ENCODE data around the gene PET117. TPM values are rescaled to one million over a fixed set of nuclear protein-coding genes. Genes with fewer than 3 reads are reported as not detected.
"Not testable (repeated sequence)": the region's sequence is repeated elsewhere in the genome, so short reads cannot be mapped to it uniquely, and the experiment has no call there.

Gene PET117, protein sequence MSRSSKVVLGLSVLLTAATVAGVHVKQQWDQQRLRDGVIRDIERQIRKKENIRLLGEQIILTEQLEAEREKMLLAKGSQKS
- 14.9 and 19.0 TPM in 2 replicates for total RNA-seq

DNA sequence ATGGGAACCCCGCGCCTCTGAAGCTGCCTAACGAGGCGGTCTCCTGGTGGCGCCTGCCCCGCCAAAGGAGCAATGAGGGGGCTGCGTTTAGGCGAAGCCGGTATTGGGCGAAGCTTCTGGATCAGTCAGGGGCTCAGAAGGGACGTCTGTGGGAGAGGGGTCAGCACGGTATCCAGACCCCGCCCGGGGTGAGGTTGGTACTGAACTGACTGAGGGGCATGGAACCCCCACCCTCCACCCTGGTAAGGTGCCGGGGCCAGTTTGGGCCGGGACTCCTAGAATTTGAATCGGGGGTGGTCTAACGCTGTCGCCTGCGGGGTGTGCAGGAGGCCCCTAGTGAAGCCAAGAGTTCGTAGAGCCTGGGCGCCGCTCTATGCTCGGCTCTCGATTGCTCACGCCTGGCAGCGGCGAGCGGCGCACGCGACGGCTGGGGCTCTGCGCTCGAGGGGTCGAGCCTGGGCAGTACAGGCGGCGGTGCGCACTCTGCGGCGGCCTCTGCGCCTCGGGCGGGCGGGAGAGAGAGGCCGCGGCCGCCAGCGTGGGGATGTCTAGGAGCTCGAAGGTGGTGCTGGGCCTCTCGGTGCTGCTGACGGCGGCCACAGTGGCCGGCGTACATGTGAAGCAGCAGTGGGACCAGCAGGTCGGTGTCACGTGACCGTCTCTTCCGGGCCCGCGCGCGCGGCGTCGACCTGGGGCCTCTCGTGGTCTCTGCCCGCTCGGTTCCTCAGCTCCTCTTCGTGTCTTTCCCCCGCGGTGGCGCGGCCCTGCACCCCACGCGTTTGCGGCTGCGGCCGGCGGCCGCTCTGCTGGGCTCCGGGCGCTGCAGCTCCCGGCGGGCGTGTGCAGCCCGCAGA, at the start of gene PET117, which contains the start of gene KAT14:
PET117 (plus strand) TSS at position 452 of the 854 bp plus-strand sequence; CDS start at position 545, 93 bp downstream.
KAT14 (plus strand) TSS at position 452 of the 854 bp plus-strand sequence. CDS start 4,798 bp downstream, outside the sequence.
- peak; percentile 45 for DNase-seq (ENCODE audit: low read depth)

- DNase-seq (ENCODE audit: low read depth) = not testable (repeated sequence)
Measured at GRCh38 chr20:18088298-18088697, 49.4 kb upstream of the PET117 start.

- DNase-seq (ENCODE audit: low read depth) = not testable (repeated sequence)
Measured at GRCh38 chr20:18088841-18089240, 48.8 kb upstream of the PET117 start.

DNA sequence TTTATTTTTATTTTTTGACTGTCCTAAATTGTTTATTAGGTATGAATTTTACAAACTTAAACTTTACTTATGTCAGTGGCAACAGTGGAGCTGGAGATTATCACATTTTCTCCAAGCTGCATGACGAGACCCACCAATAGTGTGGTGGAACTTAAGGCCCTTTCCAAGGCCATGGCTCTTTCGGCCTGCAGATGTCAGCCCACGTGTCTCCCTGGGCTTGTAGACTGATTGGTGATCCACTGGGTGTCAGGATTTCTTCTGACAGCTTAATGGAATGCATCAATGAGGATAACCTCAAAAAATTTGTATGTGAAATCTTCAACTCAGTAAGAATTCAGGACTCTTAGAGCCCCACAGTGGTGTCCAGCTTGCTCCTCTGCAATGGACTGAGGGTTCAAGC, 47.6 kb upstream of the PET117 start:
- no peak for DNase-seq (ENCODE audit: low read depth)

- DNase-seq (ENCODE audit: low read depth) = no peak
Measured at GRCh38 chr20:18090477-18090876, 47.2 kb upstream of the PET117 start.

- no peak for DNase-seq (ENCODE audit: low read depth)
Measured at GRCh38 chr20:18091623-18092022, 46.0 kb upstream of the PET117 start.

DNA sequence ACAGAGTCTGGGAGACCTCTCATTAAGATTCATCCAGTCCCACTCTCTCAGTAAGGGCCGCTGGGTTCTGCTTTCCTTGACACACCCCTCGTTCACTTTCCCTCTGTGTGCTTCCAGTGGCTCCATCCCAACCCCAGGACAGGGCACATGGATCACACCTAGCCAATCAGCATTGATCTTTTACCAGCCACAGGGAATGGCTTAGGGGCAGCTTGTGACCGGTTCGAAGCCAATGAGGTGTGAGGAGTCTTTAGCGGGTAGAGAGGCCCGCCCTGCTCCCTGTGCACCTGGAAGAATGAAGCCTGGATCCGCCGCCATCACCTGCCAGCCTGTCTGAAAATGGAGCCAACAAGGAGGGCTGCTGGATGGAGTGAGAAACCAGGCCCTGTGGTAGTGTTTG, 44.8 kb upstream of the PET117 start:
- no peak for DNase-seq (ENCODE audit: low read depth)

DNA sequence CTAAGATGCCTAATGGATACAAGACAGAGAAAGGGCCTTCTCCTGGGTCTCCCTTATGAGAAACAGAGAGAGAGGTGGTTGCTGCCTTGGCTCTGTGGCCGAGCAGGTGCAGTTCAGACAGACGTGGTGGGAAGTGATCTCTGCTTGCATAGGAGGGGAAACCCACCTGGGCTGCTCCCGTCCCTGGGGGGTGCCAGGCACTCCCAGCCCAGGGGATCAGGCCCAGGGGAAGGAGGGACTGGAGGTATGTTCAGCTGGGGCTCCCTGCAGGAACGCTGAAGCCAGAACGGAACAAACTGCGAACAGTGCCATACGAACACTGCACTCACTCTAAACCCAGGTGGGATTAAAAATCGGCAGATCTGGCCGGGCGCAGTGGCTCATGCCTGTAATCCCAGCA, 44.3 kb upstream of the PET117 start:
- no peak for DNase-seq (ENCODE audit: low read depth)

GRCh38 chr20:18094191-18094590, 43.5 kb upstream of the PET117 start:
- no peak for DNase-seq (ENCODE audit: low read depth)

DNA sequence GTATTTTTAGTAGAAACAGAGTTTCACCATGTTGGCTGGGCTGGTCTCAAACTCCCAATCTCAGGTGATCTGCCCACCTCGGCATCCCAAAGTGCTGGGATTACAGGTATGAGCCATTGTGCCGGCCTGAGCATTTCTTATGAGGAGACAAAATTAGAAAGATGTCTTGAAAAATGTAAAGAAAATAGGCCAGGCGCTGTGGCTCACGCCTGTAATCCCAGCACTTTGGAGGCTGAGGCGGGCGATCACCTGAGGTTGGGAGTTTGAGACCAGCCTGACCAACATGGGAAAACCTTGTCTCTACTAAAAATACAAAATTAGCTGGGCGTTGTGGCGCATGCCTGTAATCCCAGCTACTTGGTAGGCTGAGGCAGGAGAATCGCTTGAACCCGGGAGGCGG, 37.1 kb upstream of the PET117 start:
- DNase-seq (ENCODE audit: low read depth) = not testable (repeated sequence)

GRCh38 chr20:18101125-18101810, 36.4 kb upstream of the PET117 start:
- no peak for DNase-seq (ENCODE audit: low read depth)

- no peak for DNase-seq (ENCODE audit: low read depth)
Measured at GRCh38 chr20:18103497-18103896, 34.2 kb upstream of the PET117 start.

GRCh38 chr20:18108326-18108725, 29.3 kb upstream of the PET117 start:
- DNase-seq (ENCODE audit: low read depth) = no peak

- DNase-seq (ENCODE audit: low read depth) = not testable (repeated sequence)
Measured at GRCh38 chr20:18128574-18128973, 9.1 kb upstream of the PET117 start.

DNA sequence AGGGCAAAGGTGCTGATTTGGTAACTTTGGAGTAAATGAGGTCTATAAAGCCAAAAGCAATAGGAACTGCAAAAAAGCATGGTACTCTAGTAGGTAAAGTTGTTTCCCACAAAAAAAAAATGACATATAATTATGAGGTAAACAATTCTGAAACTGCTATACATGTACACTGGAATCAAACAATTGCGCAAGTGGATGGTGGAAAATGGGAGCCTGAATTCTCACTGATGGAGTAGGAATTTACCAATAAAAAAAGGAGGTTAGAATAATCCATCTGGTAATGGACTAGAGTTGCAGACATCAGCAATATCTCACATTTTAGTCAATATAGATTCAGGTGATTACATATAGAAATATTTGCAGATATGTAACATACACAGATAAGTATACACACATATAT, 5.0 kb upstream of the PET117 start:
- no peak for DNase-seq (ENCODE audit: low read depth)

DNA sequence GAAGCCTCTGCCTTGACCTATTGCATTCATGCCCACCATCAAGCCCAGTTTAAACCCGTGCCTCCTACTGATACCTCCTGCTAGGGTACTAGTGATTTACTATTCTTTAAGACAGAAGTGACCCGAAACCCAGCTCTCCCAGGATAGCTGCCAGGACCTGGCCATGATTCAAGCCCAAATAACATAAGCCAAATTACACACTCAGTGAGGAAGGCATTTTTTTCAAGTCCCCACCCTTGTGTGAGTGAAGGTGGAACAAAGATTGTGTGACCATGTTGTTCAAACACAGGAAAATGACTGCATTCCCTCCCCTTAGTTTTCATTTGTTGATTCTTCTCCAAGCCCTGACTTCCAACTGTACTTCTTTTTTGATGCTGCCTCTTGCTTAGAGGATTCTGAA, 3.7 kb upstream of the PET117 start:
- no peak for DNase-seq (ENCODE audit: low read depth)

DNA sequence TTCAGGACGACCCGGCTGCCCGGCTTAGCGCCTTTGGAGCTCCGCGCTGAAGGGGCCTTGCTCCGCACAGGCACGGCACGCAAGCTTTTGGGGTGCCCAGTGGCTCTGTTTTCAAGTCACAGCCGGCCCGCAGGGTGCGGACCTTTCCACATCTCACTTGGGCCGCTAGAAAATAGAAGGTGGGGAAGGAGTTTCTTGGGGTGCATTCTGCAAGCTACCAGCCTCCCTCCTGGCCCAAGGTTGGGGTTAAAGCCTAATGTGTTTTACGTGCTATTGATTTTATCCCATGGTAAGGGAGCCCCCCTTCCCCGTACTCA, 561 bp downstream of the PET117 start:
- DNase-seq (ENCODE audit: low read depth) = no peak

- DNase-seq (ENCODE audit: low read depth) = peak; percentile 7
Measured at GRCh38 chr20:18138639-18139583, 1.2 kb downstream of the PET117 start.

GRCh38 chr20:18139832-18140231, 2.2 kb downstream of the PET117 start:
- DNase-seq (ENCODE audit: low read depth) = no peak

DNA sequence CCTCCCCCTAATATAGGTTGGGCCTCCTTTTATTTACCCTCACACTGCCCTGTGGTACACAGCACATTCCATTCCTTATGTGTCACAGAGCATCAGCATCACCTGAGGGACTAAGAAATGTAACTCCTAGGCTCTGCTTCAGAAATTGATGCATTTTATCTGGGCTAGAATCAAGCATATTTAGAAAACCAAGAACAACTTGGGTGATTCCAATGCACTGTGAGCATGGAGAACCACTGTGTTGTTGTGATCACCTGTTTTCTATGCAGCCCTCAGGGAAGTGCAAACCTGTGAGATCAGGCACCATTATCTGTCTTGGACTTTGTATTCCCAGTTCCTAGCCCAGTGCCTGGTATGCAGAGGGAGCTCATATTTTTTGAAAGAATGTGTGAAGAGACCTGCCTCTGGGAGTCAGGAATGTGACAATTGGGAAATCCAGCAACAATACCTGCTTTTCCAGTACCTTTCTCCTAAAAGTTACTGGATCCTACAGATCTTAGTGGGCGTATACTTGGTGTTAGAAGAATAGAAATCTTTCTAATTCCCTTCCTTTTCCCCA, 7.0 kb downstream of the PET117 start:
- DNase-seq (ENCODE audit: low read depth) = peak; percentile 42

DNA sequence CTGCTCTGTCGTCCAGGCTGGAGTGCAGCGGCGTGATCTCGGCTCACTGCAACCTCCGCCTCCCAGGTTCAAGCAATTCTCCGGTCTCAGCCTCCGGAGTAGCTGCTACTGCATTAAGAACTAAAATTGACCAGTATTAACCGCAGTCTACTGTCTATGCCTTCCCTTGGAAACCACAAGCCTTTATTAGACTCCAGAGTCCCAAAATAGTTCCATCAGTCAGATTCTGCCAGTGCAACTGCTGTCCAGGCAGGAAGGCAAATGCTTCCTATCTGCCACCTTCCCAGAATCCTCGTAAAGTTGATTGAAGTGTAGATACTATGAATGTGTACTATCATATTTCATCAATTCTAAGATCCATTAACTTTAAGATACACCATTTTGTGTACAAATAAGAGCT, 16.7 kb downstream of the PET117 start:
- DNase-seq (ENCODE audit: low read depth) = no peak

Data from renal cortical epithelial cell (primary cell).